ENCODE data around the gene EMP1.
"Not testable (repeated sequence)": the region's sequence is repeated elsewhere in the genome, so short reads cannot be mapped to it uniquely, and the experiment has no call there.

Gene EMP1

GRCh38 chr12:13259625-13260024 is 63.1 kb downstream of the EMP1 start:
- DNase-seq = not testable (repeated sequence)

GRCh38 chr12:13267826-13268225 is 71.3 kb downstream of the EMP1 start:
- DNase-seq = not testable (repeated sequence)

- DNase-seq = no peak
Observed at GRCh38 chr12:13268581-13268980, 72.1 kb downstream of the EMP1 start.
